GM21528 (cell line): ENCODE results near the gene SRSF7.
"Not testable (repeated sequence)": the region's sequence is repeated elsewhere in the genome, so short reads cannot be mapped to it uniquely, and the experiment has no call there.

Source experiments
- ATAC-seq: cut with Tn5 transposase; IDR thresholded peaks from one replicate; pipeline ENCODE4 v1.9.1; 2021; ENCODE audit warnings: mild to moderate bottlenecking, moderate library complexity; ENCODE audit not compliant: unreplicated experiment, low FRiP score

The SRSF7 gene

GRCh38 chr2:38706846-38707345 is 44.3 kb downstream of the SRSF7 start:
- no peak for ATAC-seq

- ATAC-seq, result no peak
Measured at GRCh38 chr2:38704664-38705063, 46.5 kb downstream of the SRSF7 start.

- not testable (repeated sequence) for ATAC-seq
Measured at GRCh38 chr2:38703336-38703735, 47.8 kb downstream of the SRSF7 start.

- ATAC-seq, result no peak
Measured at GRCh38 chr2:38702413-38702812, 48.7 kb downstream of the SRSF7 start.

GRCh38 chr2:38701542-38701941 is 49.6 kb downstream of the SRSF7 start:
- ATAC-seq, result no peak

- ATAC-seq, result no peak
Measured at GRCh38 chr2:38700881-38701458, 50.2 kb downstream of the SRSF7 start.

GRCh38 chr2:38700113-38700785 is 50.9 kb downstream of the SRSF7 start:
- no peak for ATAC-seq

GRCh38 chr2:38698467-38699003 is 52.6 kb downstream of the SRSF7 start:
- no peak for ATAC-seq

- ATAC-seq, result no peak
Measured at GRCh38 chr2:38697116-38697840, 53.9 kb downstream of the SRSF7 start.
